WTC11 (cell line): ENCODE data around the gene NDUFV3.

Source experiments
- CREM ChIP-seq: sonication (generic); formaldehyde crosslinking; IDR thresholded peaks from 2 replicates; pipeline ENCODE4 v1.8.1; 2022; ENCODE audit warnings: mild to moderate bottlenecking, missing genetic modification reagents, moderate library complexity
- ETV6 ChIP-seq: sonication (generic); formaldehyde crosslinking; IDR thresholded peaks from 2 replicates; pipeline ENCODE4 v1.8.1; 2022; ENCODE audit warnings: mild to moderate bottlenecking, missing genetic modification reagents
- IRF2 ChIP-seq: sonication (generic); formaldehyde crosslinking; IDR thresholded peaks from 2 replicates; pipeline ENCODE4 v1.8.0; 2022; ENCODE audit warnings: low read depth, missing genetic modification reagents, borderline replicate concordance
- MYBL2 ChIP-seq: sonication (generic); formaldehyde crosslinking; IDR thresholded peaks from 2 replicates; pipeline ENCODE4 v1.8.1; 2023; ENCODE audit warnings: mild to moderate bottlenecking, moderate library complexity, missing genetic modification reagents
- NFE2L1 ChIP-seq: sonication (generic); formaldehyde crosslinking; IDR thresholded peaks from 2 replicates; pipeline ENCODE4 v1.8.1; 2023; ENCODE audit warnings: missing genetic modification reagents
- TEAD4 ChIP-seq: sonication (generic); formaldehyde crosslinking; IDR thresholded peaks from 2 replicates; pipeline ENCODE4 v1.8.0; 2022; ENCODE audit warnings: mild to moderate bottlenecking, missing genetic modification reagents
- ZNF121 ChIP-seq: sonication (generic); formaldehyde crosslinking; IDR thresholded peaks from 2 replicates; pipeline ENCODE4 v1.8.0; 2023; ENCODE audit warnings: missing genetic modification reagents
- TF ChIP-seq, protein P1 (sequence below): fragments of 200-600 bp; IDR thresholded peaks from 2 replicates; pipeline ENCODE4 v1.8.0; 2022; ENCODE audit warnings: antibody characterized with exemption
- TF ChIP-seq, protein P2 (sequence below): sonication (generic); formaldehyde crosslinking; IDR thresholded peaks from 2 replicates; pipeline ENCODE4 v1.8.1; 2023; ENCODE audit warnings: mild to moderate bottlenecking, missing genetic modification reagents, moderate library complexity
- TF ChIP-seq, protein P3 (sequence below): fragments of 250-450 bp; sonication (Bioruptor Pico); IDR thresholded peaks from 2 replicates; pipeline ENCODE4 v1.8.0; 2021; ENCODE audit warnings: mild to moderate bottlenecking
- TF ChIP-seq, protein P4 (sequence below): sonication (generic); formaldehyde crosslinking; conservative IDR thresholded peaks from 2 replicates; pipeline ENCODE4 v1.8.1; 2022; ENCODE audit warnings: mild to moderate bottlenecking, missing genetic modification reagents
- TF ChIP-seq, protein P5 (sequence below): sonication (generic); formaldehyde crosslinking; IDR thresholded peaks from 2 replicates; pipeline ENCODE4 v1.8.0; 2022; ENCODE audit warnings: mild to moderate bottlenecking, missing genetic modification reagents
- TF ChIP-seq, protein P6 (sequence below): sonication (generic); formaldehyde crosslinking; IDR thresholded peaks from 2 replicates; pipeline ENCODE4 v1.8.1; 2022; ENCODE audit warnings: mild to moderate bottlenecking, missing genetic modification reagents, moderate library complexity, borderline replicate concordance
- TF ChIP-seq, protein P7 (sequence below): fragments of 250-450 bp; sonication (Bioruptor Pico); IDR thresholded peaks from 2 replicates; pipeline ENCODE4 v2.1.2; 2022; ENCODE audit warnings: mild to moderate bottlenecking, moderate library complexity

DNA sequence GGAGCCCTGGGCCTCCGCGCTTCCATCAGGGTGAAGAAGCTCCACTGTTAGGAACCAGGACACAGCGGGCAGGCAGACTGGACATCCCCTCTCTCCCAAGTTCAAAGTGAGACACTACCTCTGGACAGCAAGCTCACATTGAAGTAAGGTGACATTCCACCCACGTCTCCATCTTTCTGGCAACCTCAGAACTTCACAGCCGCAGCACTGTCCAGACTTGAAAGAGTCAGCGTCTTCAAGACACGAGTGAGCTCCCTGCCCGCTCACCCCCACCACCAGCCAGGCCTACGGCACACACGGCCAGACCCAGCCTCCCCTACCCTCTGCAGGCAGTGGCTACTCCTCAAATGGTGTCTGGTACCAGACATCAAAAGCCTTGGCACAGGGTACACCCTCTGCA lies 24.9 kb upstream of the NDUFV3 start:
- TF ChIP-seq, protein P1, sequence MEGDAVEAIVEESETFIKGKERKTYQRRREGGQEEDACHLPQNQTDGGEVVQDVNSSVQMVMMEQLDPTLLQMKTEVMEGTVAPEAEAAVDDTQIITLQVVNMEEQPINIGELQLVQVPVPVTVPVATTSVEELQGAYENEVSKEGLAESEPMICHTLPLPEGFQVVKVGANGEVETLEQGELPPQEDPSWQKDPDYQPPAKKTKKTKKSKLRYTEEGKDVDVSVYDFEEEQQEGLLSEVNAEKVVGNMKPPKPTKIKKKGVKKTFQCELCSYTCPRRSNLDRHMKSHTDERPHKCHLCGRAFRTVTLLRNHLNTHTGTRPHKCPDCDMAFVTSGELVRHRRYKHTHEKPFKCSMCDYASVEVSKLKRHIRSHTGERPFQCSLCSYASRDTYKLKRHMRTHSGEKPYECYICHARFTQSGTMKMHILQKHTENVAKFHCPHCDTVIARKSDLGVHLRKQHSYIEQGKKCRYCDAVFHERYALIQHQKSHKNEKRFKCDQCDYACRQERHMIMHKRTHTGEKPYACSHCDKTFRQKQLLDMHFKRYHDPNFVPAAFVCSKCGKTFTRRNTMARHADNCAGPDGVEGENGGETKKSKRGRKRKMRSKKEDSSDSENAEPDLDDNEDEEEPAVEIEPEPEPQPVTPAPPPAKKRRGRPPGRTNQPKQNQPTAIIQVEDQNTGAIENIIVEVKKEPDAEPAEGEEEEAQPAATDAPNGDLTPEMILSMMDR = no peak
- TF ChIP-seq, protein P2, sequence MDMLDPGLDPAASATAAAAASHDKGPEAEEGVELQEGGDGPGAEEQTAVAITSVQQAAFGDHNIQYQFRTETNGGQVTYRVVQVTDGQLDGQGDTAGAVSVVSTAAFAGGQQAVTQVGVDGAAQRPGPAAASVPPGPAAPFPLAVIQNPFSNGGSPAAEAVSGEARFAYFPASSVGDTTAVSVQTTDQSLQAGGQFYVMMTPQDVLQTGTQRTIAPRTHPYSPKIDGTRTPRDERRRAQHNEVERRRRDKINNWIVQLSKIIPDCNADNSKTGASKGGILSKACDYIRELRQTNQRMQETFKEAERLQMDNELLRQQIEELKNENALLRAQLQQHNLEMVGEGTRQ (CRISPR knock-in tag) = no peak
- TF ChIP-seq, protein P3, sequence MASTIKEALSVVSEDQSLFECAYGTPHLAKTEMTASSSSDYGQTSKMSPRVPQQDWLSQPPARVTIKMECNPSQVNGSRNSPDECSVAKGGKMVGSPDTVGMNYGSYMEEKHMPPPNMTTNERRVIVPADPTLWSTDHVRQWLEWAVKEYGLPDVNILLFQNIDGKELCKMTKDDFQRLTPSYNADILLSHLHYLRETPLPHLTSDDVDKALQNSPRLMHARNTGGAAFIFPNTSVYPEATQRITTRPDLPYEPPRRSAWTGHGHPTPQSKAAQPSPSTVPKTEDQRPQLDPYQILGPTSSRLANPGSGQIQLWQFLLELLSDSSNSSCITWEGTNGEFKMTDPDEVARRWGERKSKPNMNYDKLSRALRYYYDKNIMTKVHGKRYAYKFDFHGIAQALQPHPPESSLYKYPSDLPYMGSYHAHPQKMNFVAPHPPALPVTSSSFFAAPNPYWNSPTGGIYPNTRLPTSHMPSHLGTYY (CRISPR knock-in tag) = no peak
- TF ChIP-seq IRF2 (CRISPR knock-in tag) (no peak), ZNF121 (CRISPR knock-in tag) (no peak), TEAD4 (CRISPR knock-in tag) (no peak), MYBL2 (CRISPR knock-in tag) (no peak), NFE2L1 (CRISPR knock-in tag) (no peak), CREM (CRISPR knock-in tag) (no peak), ETV6 (CRISPR knock-in tag) (no peak)
- TF ChIP-seq, protein P4, sequence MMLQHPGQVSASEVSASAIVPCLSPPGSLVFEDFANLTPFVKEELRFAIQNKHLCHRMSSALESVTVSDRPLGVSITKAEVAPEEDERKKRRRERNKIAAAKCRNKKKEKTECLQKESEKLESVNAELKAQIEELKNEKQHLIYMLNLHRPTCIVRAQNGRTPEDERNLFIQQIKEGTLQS (CRISPR knock-in tag) = no peak
- TF ChIP-seq, protein P5, sequence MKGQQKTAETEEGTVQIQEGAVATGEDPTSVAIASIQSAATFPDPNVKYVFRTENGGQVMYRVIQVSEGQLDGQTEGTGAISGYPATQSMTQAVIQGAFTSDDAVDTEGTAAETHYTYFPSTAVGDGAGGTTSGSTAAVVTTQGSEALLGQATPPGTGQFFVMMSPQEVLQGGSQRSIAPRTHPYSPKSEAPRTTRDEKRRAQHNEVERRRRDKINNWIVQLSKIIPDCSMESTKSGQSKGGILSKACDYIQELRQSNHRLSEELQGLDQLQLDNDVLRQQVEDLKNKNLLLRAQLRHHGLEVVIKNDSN (CRISPR knock-in tag) = no peak
- TF ChIP-seq, protein P6, sequence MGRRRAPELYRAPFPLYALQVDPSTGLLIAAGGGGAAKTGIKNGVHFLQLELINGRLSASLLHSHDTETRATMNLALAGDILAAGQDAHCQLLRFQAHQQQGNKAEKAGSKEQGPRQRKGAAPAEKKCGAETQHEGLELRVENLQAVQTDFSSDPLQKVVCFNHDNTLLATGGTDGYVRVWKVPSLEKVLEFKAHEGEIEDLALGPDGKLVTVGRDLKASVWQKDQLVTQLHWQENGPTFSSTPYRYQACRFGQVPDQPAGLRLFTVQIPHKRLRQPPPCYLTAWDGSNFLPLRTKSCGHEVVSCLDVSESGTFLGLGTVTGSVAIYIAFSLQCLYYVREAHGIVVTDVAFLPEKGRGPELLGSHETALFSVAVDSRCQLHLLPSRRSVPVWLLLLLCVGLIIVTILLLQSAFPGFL (CRISPR knock-in tag) = no peak
- TF ChIP-seq, protein P7, sequence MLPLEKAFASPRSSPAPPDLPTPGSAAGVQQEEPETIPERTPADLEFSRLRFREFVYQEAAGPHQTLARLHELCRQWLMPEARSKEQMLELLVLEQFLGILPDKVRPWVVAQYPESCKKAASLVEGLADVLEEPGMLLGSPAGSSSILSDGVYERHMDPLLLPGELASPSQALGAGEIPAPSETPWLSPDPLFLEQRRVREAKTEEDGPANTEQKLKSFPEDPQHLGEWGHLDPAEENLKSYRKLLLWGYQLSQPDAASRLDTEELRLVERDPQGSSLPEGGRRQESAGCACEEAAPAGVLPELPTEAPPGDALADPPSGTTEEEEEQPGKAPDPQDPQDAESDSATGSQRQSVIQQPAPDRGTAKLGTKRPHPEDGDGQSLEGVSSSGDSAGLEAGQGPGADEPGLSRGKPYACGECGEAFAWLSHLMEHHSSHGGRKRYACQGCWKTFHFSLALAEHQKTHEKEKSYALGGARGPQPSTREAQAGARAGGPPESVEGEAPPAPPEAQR (CRISPR knock-in tag) = no peak
